AG08396 (cell line): ENCODE measurements around the gene FRRS1L.

ENCODE experiments used
- DNase-seq: peaks from one replicate; pipeline ENCODE4 v3.0.0; 2012; ENCODE audit warnings: low spot score, mixed read lengths

The FRRS1L gene, protein sequence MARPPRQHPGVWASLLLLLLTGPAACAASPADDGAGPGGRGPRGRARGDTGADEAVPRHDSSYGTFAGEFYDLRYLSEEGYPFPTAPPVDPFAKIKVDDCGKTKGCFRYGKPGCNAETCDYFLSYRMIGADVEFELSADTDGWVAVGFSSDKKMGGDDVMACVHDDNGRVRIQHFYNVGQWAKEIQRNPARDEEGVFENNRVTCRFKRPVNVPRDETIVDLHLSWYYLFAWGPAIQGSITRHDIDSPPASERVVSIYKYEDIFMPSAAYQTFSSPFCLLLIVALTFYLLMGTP

DNA sequence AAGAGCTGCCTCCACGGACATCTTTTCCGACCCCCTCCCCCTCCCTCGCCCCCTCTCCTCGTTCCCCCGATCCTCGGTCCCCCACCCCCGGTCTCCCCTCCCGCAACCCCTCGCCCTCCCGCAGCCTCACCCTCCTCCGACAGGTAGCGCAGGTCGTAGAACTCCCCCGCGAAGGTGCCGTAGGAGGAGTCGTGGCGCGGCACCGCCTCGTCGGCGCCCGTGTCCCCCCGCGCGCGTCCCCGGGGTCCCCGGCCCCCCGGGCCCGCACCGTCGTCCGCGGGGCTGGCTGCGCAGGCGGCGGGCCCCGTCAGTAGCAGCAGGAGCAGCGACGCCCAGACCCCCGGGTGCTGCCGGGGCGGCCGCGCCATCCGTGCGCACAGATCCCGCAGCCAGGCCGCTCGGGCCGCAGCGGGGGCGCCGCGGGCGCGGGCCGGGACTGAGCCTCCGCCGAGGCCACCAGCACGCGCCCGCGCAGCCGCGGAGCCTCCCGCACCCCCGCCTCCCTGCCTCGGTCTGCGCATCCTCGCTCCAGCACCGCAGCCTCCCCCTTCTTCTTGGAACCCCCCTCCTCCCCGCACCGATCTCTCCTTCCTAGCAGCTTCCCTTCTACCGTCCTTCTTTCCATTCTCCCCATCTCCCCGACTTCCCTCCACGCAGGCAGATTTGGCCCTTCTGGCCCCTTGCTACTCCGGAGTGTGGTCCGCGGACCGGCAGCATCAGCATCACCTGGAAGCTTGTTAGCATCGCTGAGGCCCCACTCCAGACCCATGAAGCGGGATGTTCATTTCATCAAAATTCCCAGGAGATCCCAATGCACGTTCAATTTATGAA lies at the start of gene FRRS1L:
FRRS1L (minus strand) TSS at position 479 of the 831 bp plus-strand sequence; CDS start at position 368, 111 bp downstream.
- peak; percentile 45 for DNase-seq

DNA sequence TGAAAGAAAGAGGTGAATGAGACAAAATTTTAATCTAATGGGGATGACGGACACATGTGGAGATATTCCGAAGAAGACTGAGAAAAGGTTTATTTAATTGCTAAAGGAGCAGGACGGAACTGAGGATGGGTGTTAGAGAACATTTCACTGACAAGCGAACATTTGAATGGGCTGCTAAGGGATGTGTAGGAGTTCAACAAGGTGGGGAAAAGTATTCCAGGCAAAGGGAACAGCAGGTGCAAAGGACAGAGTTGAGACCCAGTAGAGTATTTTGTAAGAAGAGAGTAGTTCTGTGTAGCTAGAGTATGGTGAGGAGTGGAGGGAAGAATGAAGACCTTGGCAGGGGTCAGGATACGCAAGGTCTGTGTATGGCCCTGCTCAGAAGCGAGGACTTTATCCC lies 47.4 kb upstream of the FRRS1L start:
- no peak for DNase-seq

DNA sequence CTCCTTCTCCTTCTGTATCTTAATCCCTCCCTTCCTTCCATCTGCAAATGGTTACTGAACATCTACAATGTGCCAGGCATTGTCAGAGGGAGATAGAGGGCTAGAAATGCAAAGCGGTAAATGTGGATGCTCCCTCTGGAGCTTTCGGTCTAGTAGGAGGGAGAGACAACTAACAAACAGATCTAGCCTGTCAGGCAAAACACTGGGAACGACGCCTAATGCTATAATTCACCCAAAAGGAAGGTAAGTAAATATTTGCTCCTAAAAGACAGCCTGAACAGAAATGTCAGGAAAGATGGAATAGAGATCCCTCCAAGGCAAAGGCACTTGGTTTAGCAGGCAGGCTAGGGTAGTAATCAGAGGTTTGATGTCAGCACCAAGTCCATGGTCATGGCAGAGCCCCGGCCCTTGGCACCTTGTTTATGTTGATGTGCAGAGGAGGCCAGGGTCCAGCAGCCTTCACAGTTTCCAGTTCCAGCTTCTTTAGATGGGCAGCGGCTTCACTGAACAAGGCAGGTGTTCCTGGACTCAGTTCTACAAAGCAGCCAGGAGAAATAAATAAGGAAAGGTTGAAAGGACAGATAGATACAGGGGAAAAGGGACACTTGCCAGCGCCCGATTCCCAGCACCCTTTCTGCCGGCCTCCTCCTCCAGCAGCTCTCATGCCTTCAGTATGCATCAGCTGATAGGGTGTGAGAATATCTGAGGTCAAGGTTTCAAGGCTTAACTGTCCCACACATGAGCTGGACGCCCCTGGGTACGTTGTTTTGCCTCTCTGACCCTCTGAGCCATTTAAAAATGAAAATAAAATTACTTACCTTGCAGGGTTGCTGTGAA lies 46.5 kb upstream of the FRRS1L start:
- no peak for DNase-seq

DNA sequence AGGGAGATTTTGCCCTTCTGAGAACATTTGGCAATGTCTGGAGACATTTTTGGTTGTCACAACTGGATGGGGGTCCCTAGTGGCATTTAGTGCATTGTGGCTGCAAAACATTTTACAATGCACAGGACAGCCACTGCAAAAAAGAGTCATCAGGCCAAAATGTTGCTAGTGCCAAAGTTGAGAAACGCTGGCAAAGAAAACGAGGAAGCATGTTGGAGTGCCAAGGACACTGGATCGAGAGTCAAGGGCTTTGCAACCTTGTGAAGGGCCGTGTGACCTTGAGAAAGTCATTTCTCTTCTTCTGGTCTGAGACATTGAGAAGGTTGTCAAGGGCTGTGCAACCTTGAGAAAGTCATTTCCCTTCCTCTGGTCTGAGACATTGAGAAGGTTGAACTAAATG lies 45.7 kb upstream of the FRRS1L start:
- DNase-seq: no peak

DNA sequence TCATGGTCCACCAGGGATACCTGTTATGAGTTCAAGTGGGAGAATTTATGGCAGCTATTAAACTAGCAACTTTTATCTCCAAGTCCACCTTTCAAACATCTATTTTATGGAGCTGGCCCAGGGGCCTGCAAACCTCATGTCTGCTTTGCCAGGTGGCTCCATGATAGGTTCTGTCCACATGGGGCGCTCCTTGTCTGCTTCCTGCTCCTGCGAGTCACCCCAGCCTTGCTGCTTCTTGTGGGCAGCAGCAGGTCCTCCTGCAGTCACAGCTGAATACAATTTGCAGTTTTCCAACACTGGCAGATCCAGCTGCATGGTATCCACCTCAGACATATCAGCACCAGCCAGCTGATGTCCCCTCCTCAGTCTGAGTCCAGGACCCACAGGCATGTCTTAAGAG lies 39.6 kb upstream of the FRRS1L start:
- DNase-seq: no peak

DNA sequence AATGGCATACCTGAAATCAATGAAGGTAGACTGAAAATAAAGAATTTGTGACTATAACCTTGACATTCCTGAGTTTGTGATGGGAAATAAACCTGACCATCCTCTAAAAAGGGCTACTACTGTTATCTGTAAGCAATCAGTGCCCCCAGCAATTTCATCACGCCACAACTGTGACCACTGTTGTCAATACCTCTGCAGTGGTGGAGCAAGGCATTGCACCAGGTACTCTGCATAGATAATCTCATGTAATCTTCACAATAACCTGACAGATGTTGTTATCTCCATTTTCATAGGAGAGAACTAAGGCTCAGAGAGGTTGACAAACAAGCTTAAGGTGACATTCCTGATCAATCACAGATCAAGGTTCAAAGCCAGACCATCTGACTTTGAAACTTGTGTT lies 38.5 kb upstream of the FRRS1L start:
- no peak for DNase-seq

DNA sequence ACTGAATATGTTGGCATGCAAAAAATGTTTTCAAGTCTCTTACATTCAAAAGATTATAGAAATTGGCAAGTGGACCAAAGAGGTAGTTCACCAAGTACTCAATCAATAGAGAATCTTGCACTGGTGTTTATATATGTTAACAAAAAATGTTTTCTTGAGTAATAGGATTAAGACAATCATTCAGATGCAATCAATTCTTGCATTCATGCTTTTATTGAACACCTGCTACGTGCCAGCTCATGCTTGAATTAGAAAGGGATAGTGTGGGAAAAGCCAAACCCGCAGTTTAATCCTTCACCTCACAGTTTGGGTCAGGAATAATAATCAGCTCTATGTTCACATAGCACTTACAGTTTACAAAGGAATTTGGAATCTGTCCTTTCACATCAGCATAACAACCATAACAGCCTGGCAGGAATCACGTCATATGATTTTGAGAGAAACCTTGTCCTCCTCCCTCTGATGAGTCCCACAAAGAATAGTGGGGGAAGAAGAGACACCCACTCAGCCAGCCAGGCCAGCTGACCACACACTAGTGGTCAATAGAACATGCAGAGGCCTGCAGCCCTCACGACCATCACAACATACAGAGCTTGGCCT lies 36.8 kb upstream of the FRRS1L start:
- no peak for DNase-seq

DNA sequence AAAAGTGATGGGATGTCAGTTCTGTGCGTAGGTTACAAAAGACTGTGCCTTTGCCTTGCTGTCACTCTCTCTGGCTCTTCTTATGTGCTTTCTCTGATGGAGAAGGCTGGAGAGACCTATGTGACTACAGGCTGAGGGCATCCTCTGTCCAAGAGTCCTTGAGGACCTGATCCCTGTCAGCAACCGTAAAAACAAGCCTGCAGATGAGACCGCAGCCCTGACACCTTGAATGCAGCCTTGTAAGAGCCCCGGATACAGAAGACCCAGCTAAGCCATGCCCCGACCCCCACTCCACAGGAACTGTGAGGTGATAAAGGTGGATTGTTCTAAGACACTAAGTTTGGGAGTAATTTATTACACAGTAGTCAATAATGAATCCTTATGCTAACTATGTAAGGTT lies 32.6 kb upstream of the FRRS1L start:
- DNase-seq: no peak

DNA sequence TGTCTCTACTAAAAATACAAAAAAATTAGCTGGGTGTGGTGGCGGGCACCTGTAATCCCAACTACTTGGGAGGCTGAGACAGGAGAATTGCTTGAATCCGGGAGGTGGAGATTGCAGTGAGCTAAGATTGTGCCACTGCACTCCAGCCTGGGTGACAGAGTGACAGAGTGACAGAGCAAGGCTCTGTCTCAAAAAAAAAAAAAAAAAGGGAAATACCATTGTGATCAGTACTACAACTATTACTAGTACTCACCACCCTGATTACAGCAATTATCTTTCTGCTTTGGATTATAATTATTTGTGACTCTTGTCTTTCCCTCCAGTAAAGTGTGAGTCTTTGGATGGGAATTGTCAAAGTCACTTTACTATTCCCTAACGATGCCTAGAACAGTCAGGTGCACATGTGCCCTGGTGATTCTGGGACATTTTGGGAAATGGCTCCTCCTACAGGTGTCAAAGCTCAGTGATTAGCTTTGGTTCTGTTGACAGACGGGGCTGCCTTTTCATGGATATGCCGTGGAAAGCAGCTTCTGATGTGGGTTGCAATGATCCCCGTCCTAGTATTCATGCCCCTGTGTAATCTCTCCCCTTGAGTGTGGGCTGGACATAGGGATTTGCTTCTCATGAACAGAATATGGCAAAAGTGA lies 31.8 kb upstream of the FRRS1L start:
- no peak for DNase-seq

DNA sequence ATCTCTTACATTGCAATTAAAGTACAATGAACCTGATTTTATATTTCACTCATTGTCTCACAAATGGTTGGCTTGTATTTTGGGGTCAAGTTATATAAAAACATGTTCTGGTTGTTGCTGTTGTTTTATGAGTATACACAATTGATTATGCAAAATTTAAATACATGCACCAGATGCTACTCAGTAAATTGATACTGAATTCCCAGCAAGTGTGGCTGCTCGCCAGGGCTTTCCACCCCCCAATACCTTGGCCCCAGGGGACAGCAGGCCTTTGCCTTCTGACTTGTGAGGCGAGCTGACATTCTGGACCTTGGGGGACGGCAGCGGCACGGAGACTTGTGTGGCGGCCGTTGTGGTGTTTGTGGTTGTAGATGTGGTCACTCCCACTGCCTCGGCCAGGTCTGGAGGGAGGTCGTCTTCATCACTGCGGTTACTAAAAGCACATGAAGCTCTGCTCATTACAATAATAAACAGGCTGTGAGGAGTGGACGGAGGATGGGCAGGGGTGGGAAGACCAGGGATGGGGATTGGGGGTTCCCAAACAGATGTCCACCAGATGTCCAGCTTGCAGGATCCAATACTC lies 27.0 kb upstream of the FRRS1L start:
- DNase-seq: no peak

DNA sequence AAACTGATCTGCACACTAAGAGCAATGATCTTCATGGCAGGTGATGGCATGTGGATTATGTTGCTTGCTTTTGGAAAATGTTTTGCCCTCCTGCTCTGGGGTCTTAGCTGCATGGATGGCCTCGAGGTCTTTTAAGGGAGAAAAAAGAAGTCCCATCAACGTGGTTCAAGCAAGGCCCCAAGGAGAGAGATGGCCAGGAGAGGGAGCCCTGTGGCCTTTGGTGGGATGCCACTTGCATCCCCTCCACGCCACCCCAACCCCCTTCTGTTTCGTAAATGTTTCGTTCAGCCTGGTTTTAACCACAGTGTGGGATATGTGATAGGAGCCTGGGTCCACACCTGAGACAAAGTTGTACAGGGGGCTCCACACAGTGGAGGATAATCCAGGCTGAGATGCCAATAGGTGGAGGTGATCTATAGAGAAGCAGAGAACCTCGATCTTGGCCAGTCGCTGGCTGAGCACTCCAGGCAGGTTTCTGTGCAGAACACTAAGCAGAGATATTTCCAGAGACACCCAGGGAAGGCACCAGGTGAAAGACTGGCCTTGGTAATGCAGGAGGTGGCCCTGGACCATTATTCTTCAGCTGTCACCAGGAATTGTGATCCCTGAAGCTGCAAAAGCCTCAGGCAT lies 25.8 kb upstream of the FRRS1L start:
- DNase-seq: no peak

DNA sequence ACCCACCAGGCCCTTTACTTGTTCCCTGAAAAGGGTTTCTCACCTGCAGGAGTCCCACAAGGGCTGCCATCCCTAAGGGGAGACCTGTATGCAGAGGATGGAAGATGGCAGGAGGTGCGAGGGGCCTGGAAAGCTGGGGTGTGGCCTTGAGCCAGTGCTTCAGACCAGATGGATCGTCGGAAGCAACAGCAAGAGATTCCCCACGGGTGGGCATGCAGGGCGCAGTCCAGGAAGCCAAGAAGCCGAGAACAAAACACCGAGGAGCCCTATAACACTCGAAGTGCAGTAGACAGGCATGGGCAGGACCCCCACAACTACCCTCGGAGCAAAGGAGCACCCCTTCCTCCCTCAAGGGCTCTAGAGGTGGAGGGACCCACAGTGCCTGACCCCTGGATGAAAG lies 24.7 kb upstream of the FRRS1L start:
- no peak for DNase-seq

DNA sequence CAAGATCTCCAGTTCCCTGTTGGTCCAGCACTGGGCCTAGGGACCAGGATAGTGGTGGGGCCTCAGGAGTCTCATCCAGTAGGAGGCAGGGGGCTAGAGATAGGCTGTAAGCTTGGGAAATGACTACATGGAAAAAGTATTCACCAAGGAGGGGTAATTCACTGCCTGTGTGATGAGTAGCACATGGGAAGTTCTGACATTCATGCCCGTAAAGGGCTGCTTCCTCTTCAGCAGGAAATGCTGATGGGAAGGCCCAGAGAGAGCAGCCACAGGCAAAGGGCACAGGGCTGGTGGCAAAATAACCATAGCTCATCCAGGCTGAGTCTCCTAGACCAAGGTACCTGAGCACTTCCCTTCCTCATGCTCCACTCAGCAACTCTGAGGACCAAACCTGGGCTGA lies 23.1 kb upstream of the FRRS1L start:
- no peak for DNase-seq

DNA sequence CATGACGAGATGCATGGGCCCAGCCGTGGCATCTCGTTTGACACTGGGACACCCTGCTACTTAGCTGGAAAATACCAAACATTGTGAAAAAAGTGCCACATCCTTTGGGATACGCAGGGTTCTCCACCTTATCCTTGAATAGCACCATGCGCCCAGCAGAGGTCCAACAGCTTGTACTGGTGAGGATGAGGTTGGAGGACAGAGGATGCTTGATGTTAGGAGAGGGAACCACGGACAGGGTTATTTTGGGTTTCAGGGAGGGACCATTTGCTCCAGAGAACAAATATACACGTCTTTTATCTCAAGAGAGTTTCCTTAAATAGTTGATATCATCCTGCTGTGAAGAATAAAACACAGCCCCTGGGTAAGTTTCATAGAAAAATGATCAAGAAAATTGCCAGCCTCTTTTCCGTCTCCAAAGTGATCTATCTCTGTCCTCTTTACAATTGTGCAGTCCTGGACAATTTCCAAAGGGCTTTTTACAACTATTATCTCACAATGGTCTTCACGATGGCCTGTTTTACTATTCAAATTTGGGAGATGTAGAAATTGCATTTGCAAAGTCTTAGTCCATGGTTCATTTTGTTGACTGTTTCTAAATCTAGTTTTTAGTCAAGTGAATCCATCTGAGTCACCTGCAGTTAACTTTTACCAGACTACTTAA lies 19.9 kb upstream of the FRRS1L start:
- no peak for DNase-seq

DNA sequence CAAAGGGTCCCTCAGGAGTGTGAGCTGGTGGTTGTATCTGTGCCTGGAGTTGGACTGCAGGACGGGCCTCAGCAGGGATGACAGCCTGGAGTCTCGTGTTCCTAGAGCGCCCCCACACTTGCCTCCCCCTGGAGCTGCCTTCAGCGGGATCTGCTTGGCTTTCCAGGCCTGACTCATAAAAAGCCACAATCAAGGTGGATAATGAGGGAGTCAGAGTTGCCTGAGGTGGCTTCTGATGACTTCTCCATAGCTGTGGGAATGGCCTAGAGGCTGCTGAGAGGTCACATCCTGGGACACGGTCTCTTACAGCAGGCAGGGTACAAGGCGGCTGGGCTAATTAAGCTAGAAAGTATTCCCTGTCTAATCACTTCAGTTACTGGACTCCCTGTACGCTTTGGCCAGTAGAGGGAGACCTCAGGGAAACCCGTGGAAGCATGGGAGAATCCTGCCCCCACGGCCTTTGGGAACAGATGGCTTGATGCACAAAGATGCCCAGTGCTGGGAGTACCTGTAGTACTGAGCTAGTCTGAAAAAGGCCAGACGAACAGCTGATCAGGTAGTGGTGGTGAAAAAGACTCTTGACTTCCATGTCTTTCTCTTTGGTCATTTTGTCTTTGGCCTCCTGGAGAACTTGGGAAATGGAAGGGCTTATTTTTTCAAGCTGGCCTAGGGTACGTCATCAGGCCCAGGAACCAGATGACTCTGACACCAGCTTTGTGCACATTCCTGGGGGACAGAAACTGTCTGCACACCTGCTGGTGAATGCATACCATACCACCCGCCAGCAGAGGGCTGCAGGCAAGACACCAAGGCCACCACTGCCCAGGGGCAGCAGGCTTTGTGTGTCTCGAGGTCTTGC lies 16.1 kb upstream of the FRRS1L start:
- peak; percentile 52 for DNase-seq

DNA sequence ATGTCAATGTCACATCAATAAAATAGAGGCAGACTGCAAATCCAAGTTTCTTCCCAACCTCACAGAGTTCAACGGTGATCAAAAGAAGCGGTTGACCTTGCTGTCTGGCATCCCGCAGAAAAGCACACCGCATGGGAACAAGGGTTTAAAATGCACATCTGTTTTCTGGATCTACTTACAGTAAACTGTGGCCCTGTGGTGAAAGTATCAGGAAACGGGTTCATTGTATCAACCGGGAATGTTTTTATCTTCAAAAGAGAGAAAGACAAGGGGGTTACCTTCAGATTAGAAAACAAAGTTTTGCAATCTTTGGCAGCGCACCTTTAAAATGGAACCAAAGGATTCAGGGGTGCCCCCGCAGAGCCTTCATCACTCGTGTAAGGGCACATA lies 15.5 kb upstream of the FRRS1L start:
- no peak for DNase-seq

DNA sequence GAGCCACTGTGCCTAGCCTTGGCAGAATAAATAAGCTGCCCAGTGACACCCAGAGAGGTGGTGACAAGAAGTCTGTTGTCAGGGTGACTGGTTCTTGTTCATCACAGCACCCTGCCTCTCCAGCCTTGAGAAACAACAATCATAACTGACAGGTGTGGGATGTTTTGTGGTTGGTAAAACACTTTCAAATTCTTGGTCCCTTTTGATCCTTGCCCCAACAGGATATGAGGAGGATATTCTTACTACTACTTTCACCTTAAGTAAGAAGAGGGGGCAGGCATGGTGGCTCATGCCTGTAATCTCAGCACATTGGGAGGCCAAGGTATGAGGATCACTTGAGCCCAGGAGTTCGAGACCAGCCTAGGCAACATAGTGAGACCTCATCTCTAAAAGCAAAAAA lies 14.2 kb upstream of the FRRS1L start:
- no peak for DNase-seq

DNA sequence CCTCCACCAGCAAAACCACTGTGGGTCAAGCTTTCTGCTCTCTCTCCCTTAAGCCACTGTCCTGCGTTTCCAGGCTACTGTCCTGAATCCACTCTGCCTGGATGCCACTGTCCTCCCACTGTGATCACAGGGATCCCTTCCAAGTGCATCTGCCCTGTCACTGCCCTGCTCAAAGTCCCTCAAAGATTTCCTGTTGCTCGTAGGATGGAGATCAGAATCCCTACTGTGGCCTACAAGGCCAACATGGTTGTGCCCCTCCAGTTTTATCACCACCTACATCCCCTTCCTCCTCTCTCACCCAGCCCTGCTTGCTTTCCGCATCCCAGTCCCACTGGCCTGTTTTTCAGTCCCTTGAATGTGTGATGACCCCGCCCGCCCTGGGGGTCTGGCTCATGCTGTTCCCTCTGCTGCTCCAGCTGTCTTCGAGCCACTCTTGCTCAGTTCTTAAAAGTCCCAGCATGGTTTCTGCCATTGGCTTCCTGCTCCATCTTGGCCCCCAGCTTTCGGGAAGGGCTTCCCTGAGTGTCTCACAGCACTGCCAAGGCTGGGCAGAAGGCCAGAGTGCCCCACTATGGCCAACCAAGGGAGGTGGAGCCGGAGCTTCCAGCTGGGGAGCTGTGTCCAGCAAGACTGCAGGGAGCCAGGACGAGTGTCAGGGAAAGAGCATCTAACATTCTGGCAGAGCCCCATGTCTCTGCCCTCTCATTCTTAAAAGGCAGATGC lies 12.9 kb upstream of the FRRS1L start:
- DNase-seq: no peak

DNA sequence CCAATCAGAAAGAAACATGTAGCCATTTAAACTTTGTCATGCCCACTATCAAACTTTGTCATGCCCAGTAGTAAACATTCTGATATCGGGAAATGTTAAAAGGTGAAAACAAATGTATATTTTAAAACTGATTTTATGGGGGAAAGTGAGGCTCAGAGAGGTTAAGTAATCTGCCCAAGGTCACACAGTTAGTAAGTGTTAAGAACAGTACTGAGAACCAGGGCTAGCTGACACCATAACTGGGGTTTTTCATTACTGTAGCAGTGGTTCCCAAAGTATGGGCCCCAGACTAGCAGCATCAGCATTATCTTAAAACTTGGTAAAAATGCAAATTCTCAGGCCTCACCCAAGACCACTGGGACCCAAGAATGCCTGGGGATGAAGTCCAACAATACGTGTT lies 9.9 kb upstream of the FRRS1L start:
- DNase-seq: no peak
